Cardiac septum (tissue), 1 donor: Measurements from ENCODE around the gene FCRL1. TPM values are rescaled to one million over a fixed set of nuclear protein-coding genes. Genes with fewer than 3 reads are reported as not detected.

Experiments
- total RNA-seq: library from RNA; stranded (reverse); fragmentation: NEBNext Ultra II Directional; extraction: Animal tissue kit (Norgen Biotek cat#: 25700); gene quantifications from one replicate; pipeline ENCODE4 v1.2.1, GENCODE V29; 2021
- donor health status: DM: no; HTN: no; CAD: no.

FCRL1 gene
- total RNA-seq, 1 donor from 2014 or later, result not detected

Other genes with a start within 250 kb of the FCRL1 start
- gene FCRL4, start 222.0 kb downstream of the FCRL1 start, total RNA-seq, result not detected
- 0.22 TPM for gene FCRL3, start 119.4 kb downstream of the FCRL1 start, total RNA-seq
- gene FCRL2, start 43.0 kb downstream of the FCRL1 start, total RNA-seq, result not detected
- gene CD5L, start 21.7 kb upstream of the FCRL1 start, total RNA-seq, result not detected
- gene KIRREL1, start 173.5 kb upstream of the FCRL1 start, total RNA-seq, result 10.9 TPM